ENCODE data around the gene MAP3K5.

The MAP3K5 gene

DNA sequence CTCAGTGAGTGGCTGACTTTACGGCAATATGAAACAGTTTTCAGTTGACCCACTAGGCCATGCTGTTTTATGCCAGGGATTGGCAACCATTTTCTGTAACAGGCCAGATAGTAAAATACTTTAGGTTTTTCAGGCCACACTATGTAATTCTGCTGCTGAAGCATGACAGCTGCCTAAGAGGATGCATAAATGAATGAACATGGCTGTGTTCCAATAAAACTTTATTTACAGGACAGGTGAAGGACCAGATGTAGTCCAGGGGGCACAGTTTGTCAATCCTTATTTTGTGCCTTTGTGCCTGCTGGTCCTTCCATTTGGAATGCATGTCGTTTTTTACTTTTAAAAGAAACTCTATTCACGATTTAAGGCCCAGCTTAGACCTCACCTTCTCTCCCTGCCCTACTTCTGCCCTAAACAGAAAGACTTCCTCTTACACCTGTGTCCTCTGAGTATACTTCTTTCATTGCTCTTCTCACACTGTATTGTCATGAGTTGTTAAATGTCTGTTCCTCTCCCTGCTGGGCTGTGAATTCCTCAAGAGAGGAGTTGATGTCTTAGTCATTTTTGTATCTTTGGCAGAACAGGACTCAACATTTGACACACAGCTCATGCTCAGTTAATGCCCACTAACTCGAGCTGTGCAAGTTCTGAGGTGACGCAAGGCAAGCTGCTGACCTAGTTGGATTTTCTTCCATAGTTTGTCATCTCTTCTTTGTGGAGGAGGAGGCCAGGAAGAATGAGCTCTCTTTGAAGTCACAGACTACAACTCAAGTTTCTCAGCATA is 152.0 kb downstream of the MAP3K5 start:
- TF ChIP-seq, protein P1, sequence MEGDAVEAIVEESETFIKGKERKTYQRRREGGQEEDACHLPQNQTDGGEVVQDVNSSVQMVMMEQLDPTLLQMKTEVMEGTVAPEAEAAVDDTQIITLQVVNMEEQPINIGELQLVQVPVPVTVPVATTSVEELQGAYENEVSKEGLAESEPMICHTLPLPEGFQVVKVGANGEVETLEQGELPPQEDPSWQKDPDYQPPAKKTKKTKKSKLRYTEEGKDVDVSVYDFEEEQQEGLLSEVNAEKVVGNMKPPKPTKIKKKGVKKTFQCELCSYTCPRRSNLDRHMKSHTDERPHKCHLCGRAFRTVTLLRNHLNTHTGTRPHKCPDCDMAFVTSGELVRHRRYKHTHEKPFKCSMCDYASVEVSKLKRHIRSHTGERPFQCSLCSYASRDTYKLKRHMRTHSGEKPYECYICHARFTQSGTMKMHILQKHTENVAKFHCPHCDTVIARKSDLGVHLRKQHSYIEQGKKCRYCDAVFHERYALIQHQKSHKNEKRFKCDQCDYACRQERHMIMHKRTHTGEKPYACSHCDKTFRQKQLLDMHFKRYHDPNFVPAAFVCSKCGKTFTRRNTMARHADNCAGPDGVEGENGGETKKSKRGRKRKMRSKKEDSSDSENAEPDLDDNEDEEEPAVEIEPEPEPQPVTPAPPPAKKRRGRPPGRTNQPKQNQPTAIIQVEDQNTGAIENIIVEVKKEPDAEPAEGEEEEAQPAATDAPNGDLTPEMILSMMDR (IDR thresholded peaks at IDR 0.05; ENCODE audit: borderline replicate concordance, insufficient read depth, low read depth, low read length) = no peak
- no peak overlapping the region for H3K4me3 ChIP-seq (ENCODE audit: low read depth, low read length)

- TF ChIP-seq, protein P1 (IDR thresholded peaks at IDR 0.05; ENCODE audit: borderline replicate concordance, insufficient read depth, low read depth, low read length) = no peak
- H3K4me3 ChIP-seq (ENCODE audit: low read depth, low read length) = no peak overlapping the region
These were observed 152.6 kb downstream of the MAP3K5 start for GRCh38 chr6:136639702-136640101.

GRCh38 chr6:136635615-136636014 is 156.7 kb downstream of the MAP3K5 start:
- TF ChIP-seq, protein P1 (IDR thresholded peaks at IDR 0.05; ENCODE audit: borderline replicate concordance, insufficient read depth, low read depth, low read length) = no peak
- H3K4me3 ChIP-seq (ENCODE audit: low read depth, low read length) = no peak overlapping the region

DNA sequence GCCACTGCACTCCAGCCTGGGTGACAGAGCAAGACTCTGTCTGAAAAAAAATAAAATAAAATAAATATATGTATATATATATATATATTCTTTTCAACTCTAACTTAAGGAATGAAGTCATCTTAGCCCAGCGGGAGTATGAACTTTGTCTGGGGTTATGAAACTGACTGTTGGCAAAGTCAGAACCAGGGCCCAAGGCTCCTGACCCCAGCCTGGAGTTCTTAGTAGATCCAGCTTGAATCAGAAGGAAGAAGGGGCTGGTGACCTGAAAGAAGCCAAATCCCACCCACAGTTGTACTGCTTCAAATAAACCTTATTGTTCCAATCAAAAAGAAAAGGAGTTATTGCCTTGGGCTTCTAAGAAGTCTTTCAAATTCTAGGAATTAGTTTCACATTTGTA is 158.9 kb downstream of the MAP3K5 start:
- no peak overlapping the region for H3K4me3 ChIP-seq (ENCODE audit: low read depth, low read length)
- TF ChIP-seq, protein P1 (IDR thresholded peaks at IDR 0.05; ENCODE audit: borderline replicate concordance, insufficient read depth, low read depth, low read length) = no peak

DNA sequence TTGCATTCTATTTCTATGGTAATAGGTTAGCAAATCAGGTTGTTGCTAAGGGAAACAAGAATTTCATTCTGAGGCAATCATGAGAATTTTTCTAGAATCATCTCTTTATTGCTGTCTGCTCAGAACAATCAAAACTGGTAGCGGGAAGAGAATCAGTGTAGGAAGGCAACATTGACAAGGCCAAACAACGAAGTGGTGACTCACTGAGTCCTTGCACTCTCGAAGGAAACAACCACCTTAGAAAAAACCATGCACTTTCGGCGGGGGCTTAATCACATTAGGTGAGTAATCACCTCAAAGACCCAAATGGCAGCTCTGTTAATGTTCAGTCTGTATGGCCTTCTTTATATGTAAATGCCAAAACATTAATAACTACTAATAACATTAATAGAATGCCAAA is 163.3 kb downstream of the MAP3K5 start:
- TF ChIP-seq, protein P1 (IDR thresholded peaks at IDR 0.05; ENCODE audit: borderline replicate concordance, insufficient read depth, low read depth, low read length) = no peak
- no peak overlapping the region for H3K4me3 ChIP-seq (ENCODE audit: low read depth, low read length)

GRCh38 chr6:136627191-136627590 is 165.1 kb downstream of the MAP3K5 start:
- H3K4me3 ChIP-seq (ENCODE audit: low read depth, low read length) = no peak overlapping the region
- TF ChIP-seq, protein P1 (IDR thresholded peaks at IDR 0.05; ENCODE audit: borderline replicate concordance, insufficient read depth, low read depth, low read length) = no peak

- TF ChIP-seq, protein P1 (IDR thresholded peaks at IDR 0.05; ENCODE audit: borderline replicate concordance, insufficient read depth, low read depth, low read length) = no peak
- no peak overlapping the region for H3K4me3 ChIP-seq (ENCODE audit: low read depth, low read length)
These were observed 167.0 kb downstream of the MAP3K5 start for GRCh38 chr6:136625293-136625692.

All from GM12875 (cell line).